H1 (cell line): Measurements from ENCODE around the gene SCN10A. TPM values are rescaled to one million over a fixed set of nuclear protein-coding genes. Genes with fewer than 3 reads are reported as not detected.

Source experiments
- CTCF ChIA-PET: fragments of 300-600 bp; sonication (Branson Sonifier 250); formaldehyde crosslinking; loops from one replicate; lab custom pipeline; 2021; ENCODE audit not compliant: partially characterized antibody; lab: Charles Lee
- POLR2A ChIA-PET: fragments of 300-600 bp; sonication (Branson Sonifier 250); formaldehyde crosslinking; loops from one replicate; lab custom pipeline; 2021; ENCODE audit warnings: inconsistent platforms; ENCODE audit not compliant: partially characterized antibody; lab: Charles Lee
- DNase-seq, 2 experiments: peaks; one replicate each; pipeline versions ENCODE4 v3.0.0 to v3.0.0-alpha.2; 2010 to 2022; ENCODE audit warnings: low spot score in 2 of 2, low read depth in 1 of 2, mixed read lengths in 1 of 2
- FAIRE-seq: peaks from 2 replicates; lab custom pipeline; 2011; peaks lifted over from hg19 to GRCh38; lab: Jason Lieb, UNC
- H2AFZ ChIP-seq: 2 replicates; pipeline ENCODE4 v1.8.1; 2012; ENCODE audit warnings: low read length, inconsistent platforms
- H2AK5ac ChIP-seq: 2 replicates; pipeline ENCODE4 v1.6.1; 2013; ENCODE audit warnings: low read depth, low read length
- H2BK120ac ChIP-seq: replicated peaks from 2 replicates; pipeline ENCODE3; 2013; ENCODE audit warnings: low read depth, low read length, inconsistent platforms
- H2BK12ac ChIP-seq: 2 replicates; pipeline ENCODE4 v1.6.1; 2013; ENCODE audit warnings: low read depth, low read length
- H2BK15ac ChIP-seq: 2 replicates; pipeline ENCODE4 v1.6.1; 2013; ENCODE audit warnings: low read length
- H2BK20ac ChIP-seq: 2 replicates; pipeline ENCODE4 v1.6.1; 2013; ENCODE audit warnings: low read length
- H2BK5ac ChIP-seq: 2 replicates; pipeline ENCODE4 v1.6.1; 2013; ENCODE audit warnings: low read depth, low read length
- H3K14ac ChIP-seq: 2 replicates; pipeline ENCODE4 v1.6.1; 2013; ENCODE audit warnings: inconsistent platforms; ENCODE audit not compliant: insufficient read length
- H3K18ac ChIP-seq: 2 replicates; pipeline ENCODE4 v1.6.1; 2013; ENCODE audit warnings: low read length; ENCODE audit errors: extremely low read depth
- H3K23ac ChIP-seq: 2 replicates; pipeline ENCODE4 v1.6.1; 2013; ENCODE audit warnings: inconsistent platforms; ENCODE audit not compliant: insufficient read length
- H3K23me2 ChIP-seq: 2 replicates; pipeline ENCODE4 v1.6.1; 2013; ENCODE audit warnings: low read depth, low read length
- H3K27ac ChIP-seq: 2 replicates; pipeline ENCODE4 v1.6.1; 2011; ENCODE audit warnings: low read depth, low read length, inconsistent platforms
- H3K27me3 ChIP-seq, 4 experiments: replicated peaks in 1 of 4; 1 replicate in 1 of 4; 2 replicates in 3 of 4; pipeline versions ENCODE4 v1.6.1 to v1.8.1; 2011 to 2013; ENCODE audit warnings: low read length in 3 of 4, mild to moderate bottlenecking in 3 of 4, inconsistent platforms in 2 of 4, mixed read lengths in 2 of 4, moderate library complexity in 1 of 4; ENCODE audit not compliant: control insufficient read depth in 3 of 4, insufficient read depth in 3 of 4; ENCODE audit errors: extremely low read depth in 1 of 4
- H3K36me3 ChIP-seq, 4 experiments: 2 replicates each; pipeline versions ENCODE4 v1.6.1 to v1.8.1; 2011 to 2013; ENCODE audit warnings: mild to moderate bottlenecking in 4 of 4, low read length in 3 of 4, moderate library complexity in 2 of 4, control low read depth in 1 of 4, inconsistent platforms in 1 of 4; ENCODE audit not compliant: insufficient read depth in 4 of 4, control insufficient read depth in 2 of 4
- H3K4ac ChIP-seq: replicated peaks from 2 replicates; pipeline ENCODE3; 2013; ENCODE audit warnings: low read length, low read depth, mixed read lengths, inconsistent platforms; ENCODE audit not compliant: insufficient read length
- H3K4me1 ChIP-seq, 4 experiments: replicated peaks in 1 of 4; 1 replicate in 1 of 4; 2 replicates in 3 of 4; pipeline versions ENCODE4 v1.6.1 to v1.8.1; 2011 to 2013; ENCODE audit warnings: low read length in 3 of 4, inconsistent platforms in 2 of 4, mixed read lengths in 1 of 4; ENCODE audit not compliant: insufficient read depth in 4 of 4, control insufficient read depth in 3 of 4
- H3K4me2 ChIP-seq, 2 experiments: 2 replicates each; pipeline versions ENCODE4 v1.6.1 to v1.8.1; 2011 to 2013; ENCODE audit warnings: low read depth in 2 of 2, low read length in 2 of 2, control low read depth in 1 of 2, inconsistent platforms in 1 of 2, mild to moderate bottlenecking in 1 of 2; ENCODE audit not compliant: insufficient read depth in 1 of 2
- H3K4me3 ChIP-seq, 4 experiments: fragments of 200-600, 300-600 bp in 1 of 4; sonication (generic), shearing (Covaris generic), sonication (Bioruptor Twin) in 1 of 4; 2 replicates each; pipeline versions ENCODE4 v1.5.1 to v1.8.1; 2011 to 2016; ENCODE audit warnings: low read length in 4 of 4, low read depth in 3 of 4, control low read depth in 2 of 4, inconsistent platforms in 2 of 4, mild to moderate bottlenecking in 2 of 4, mixed read lengths in 1 of 4, moderate library complexity in 1 of 4; ENCODE audit not compliant: insufficient read depth in 2 of 4; ENCODE audit errors: extremely low read depth in 1 of 4
- H3K56ac ChIP-seq: replicated peaks from 2 replicates; pipeline ENCODE3; 2013; ENCODE audit warnings: low read depth, mild to moderate bottlenecking, mixed read lengths, low read length, inconsistent platforms; ENCODE audit not compliant: insufficient read length
- H3K79me1 ChIP-seq: 2 replicates; pipeline ENCODE4 v1.6.1; 2013; ENCODE audit warnings: low read depth, low read length, control low read depth
- H3K79me2 ChIP-seq, 2 experiments: 2 replicates each; pipeline versions ENCODE4 v1.6.1 to v1.8.1; 2012 to 2013; ENCODE audit warnings: low read length in 2 of 2, mild to moderate bottlenecking in 2 of 2, inconsistent platforms in 1 of 2; ENCODE audit not compliant: insufficient read depth in 2 of 2, control insufficient read depth in 1 of 2
- H3K9ac ChIP-seq, 4 experiments: replicated peaks in 1 of 4; 1 replicate in 1 of 4; 2 replicates in 3 of 4; pipeline versions ENCODE4 v1.6.1 to v1.8.1; 2011 to 2013; ENCODE audit warnings: low read depth in 3 of 4, low read length in 3 of 4, control low read depth in 2 of 4, mild to moderate bottlenecking in 2 of 4, moderate library complexity in 2 of 4, inconsistent platforms in 1 of 4; ENCODE audit errors: extremely low read depth in 1 of 4
- H3K9me3 ChIP-seq, 2 experiments: 2 replicates each; pipeline versions ENCODE4 v1.6.1 to v1.8.1; 2012 to 2013; ENCODE audit warnings: mild to moderate bottlenecking in 2 of 2, moderate library complexity in 2 of 2, control low read depth in 1 of 2, inconsistent platforms in 1 of 2, low read depth in 1 of 2, low read length in 1 of 2, mixed read lengths in 1 of 2; ENCODE audit not compliant: insufficient read depth in 2 of 2
- H4K20me1 ChIP-seq, 2 experiments: replicated peaks in 1 of 2; 2 replicates each; pipeline versions ENCODE3 to v1.8.1; 2011 to 2013; ENCODE audit warnings: inconsistent platforms in 2 of 2, low read length in 2 of 2, mild to moderate bottlenecking in 1 of 2; ENCODE audit not compliant: insufficient read depth in 2 of 2, control insufficient read depth in 1 of 2
- H4K5ac ChIP-seq: 2 replicates; pipeline ENCODE4 v1.6.1; 2013; ENCODE audit warnings: low read length, low read depth, mixed read lengths, inconsistent platforms; ENCODE audit not compliant: insufficient read length
- H4K8ac ChIP-seq: 2 replicates; pipeline ENCODE4 v1.8.0; 2013; ENCODE audit warnings: mild to moderate bottlenecking, moderate library complexity, low read length, inconsistent platforms; ENCODE audit not compliant: insufficient read depth; ENCODE audit errors: extremely low read depth
- H4K91ac ChIP-seq: replicated peaks from 2 replicates; pipeline ENCODE3; 2013; ENCODE audit warnings: low read length, mixed read lengths, inconsistent platforms; ENCODE audit not compliant: insufficient read length
- BRCA1 ChIP-seq: IDR thresholded peaks from 2 replicates; pipeline ENCODE4 v1.6.1; 2012; ENCODE audit warnings: low read depth, low read length, improper control_type of control experiment
- EP300 ChIP-seq, 2 experiments: IDR thresholded peaks; 1 replicate in 1 of 2; 2 replicates in 1 of 2; pipeline ENCODE4 v1.6.1; 2011 to 2012; ENCODE audit warnings: low read depth in 2 of 2, low read length in 2 of 2, mild to moderate bottlenecking in 2 of 2, borderline replicate concordance in 1 of 2, inconsistent platforms in 1 of 2, moderate library complexity in 1 of 2
- NRF1 ChIP-seq: IDR thresholded peaks from 2 replicates; pipeline ENCODE4 v1.6.1; 2011; ENCODE audit warnings: mild to moderate bottlenecking, low read depth, low read length, improper control_type of control experiment
- POU5F1 ChIP-seq: IDR thresholded peaks from 2 replicates; pipeline ENCODE4 v1.6.1; 2011; ENCODE audit warnings: low read depth, mild to moderate bottlenecking, low read length, moderate library complexity
- WGBS, 2 experiments: shearing (Covaris generic) in 1 of 2; methylation state at CpG; one replicate each; pipeline versions ENCODE4 v1.1.6 to v1.1.7; 2013 to 2015; ENCODE audit warnings: low lambda C conversion rate in 2 of 2, mixed read lengths in 2 of 2, inconsistent platforms in 1 of 2, low coverage in 1 of 2, missing lambda C conversion rate in 1 of 2; ENCODE audit not compliant: insufficient replicate concordance in 2 of 2, insufficient coverage in 1 of 2, insufficient read length in 1 of 2; ENCODE audit errors: extremely low coverage in 1 of 2, missing lambda C conversion rate in 1 of 2; 5-methylcytosine and 5-hydroxymethylcytosine counted together
- polyA plus RNA-seq, 7 experiments: library from polyadenylated mRNA; depleted of rRNA in 3 of 7; stranded (reverse) in 5 of 7; unstranded in 2 of 7; fragments of >200 nt in 5 of 7; fragments of 200-250 nt in 2 of 7; gene quantifications; 1 replicate in 5 of 7; 2 replicates in 1 of 7; 4 replicates in 1 of 7; pipeline versions ENCODE4 v1.2.1 to v1.2.3, GENCODE V29; 2011 to 2013; ENCODE audit warnings: missing spikeins in 2 of 7, mixed read lengths in 2 of 7
- total RNA-seq: library from RNA; stranded (reverse); fragmentation: NEBNext Ultra II Directional; extraction: Animal tissue kit (Norgen Biotek cat#: 25700); gene quantifications from 2 replicates; pipeline ENCODE4 v1.2.1, GENCODE V29; 2021
- TF ChIP-seq, protein P1 (sequence below): IDR thresholded peaks from 2 replicates; pipeline ENCODE4 v1.6.1; 2011; ENCODE audit warnings: low read length, improper control_type of control experiment
- TF ChIP-seq, protein P2 (sequence below): IDR thresholded peaks from 2 replicates; pipeline ENCODE4 v1.6.1; 2011; ENCODE audit warnings: low read depth, mild to moderate bottlenecking, low read length; ENCODE audit not compliant: insufficient read depth

The SCN10A gene
- total and polyA plus RNA-seq, 2 of the 8 experiments (the other 6 are each of a cell fraction or from before 2014, with no cell fraction given): not detected

- Histone ChIP-seq H2AFZ (peak overlapping the region; percentile 46; the same call in 1 of the 2 replicates), H3K79me1 (no peaks in the 10 kb centered on the region), H3K79me2 (no peaks in the 10 kb centered on the region), H4K91ac (no peak overlapping the region), H3K4ac (no peak overlapping the region), H3K56ac (no peak overlapping the region), H3K4me2 (no peak overlapping the region; a peak in 1 of 4 replicates), H3K23me2 (no peaks in the 10 kb centered on the region), H3K9ac (no peak overlapping the region), H4K8ac (no peak overlapping the region), H2BK20ac (no peak overlapping the region), H2BK12ac (no peak overlapping the region), H3K27ac (no peak overlapping the region), H3K14ac (no peak overlapping the region), H2BK15ac (no peak overlapping the region), H3K4me3 (no peak overlapping the region), H2AK5ac (no peak overlapping the region), H3K23ac (no peak overlapping the region), H3K4me1 (peaks cover 0 to 13% (median 5%) of the 10 kb centered on the region in 4 experiments; a peak in 5 of 7 replicates), H3K18ac (no peak overlapping the region), H4K5ac (no peak overlapping the region), H3K27me3 (no peaks in the 10 kb centered on the region), H2BK5ac (no peak overlapping the region), H4K20me1 (peaks cover 0 to 1% of the 10 kb centered on the region in 2 experiments), H3K9me3 (0 out of 4 replicates have a peak, but pooled peaks cover 0 to 3% of the 10 kb centered on the region in 2 experiments), H3K36me3 (no peaks in the 10 kb centered on the region), H2BK120ac (no peak overlapping the region)
- ChIA-PET CTCF (interaction anchor here (0.6 to 14.0 kb wide), 17 partner anchors 10 to 662 kb away, joined by 3 to 506 read pairs (median 4); partner anchors contain the start of genes EXOG, SCN5A and XYLB), POLR2A (interaction anchor here (0.6 to 0.8 kb wide), 2 partner anchors 17 to 855 kb away, joined by 3 read pairs; no protein-coding TSS in a partner anchor)
- DNase-seq (peak in 1 of 2 experiments; percentile 49), FAIRE-seq (no peak)
- TF ChIP-seq EP300 (IDR thresholded peaks at IDR 0.05; ENCODE audit: borderline replicate concordance in 1 of 2, low read depth in 2 of 2, low read length in 2 of 2) (no peak), POU5F1 (no peak), BRCA1 (no peak), NRF1 (no peak)
- TF ChIP-seq, protein P1, sequence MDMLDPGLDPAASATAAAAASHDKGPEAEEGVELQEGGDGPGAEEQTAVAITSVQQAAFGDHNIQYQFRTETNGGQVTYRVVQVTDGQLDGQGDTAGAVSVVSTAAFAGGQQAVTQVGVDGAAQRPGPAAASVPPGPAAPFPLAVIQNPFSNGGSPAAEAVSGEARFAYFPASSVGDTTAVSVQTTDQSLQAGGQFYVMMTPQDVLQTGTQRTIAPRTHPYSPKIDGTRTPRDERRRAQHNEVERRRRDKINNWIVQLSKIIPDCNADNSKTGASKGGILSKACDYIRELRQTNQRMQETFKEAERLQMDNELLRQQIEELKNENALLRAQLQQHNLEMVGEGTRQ: no peak
- TF ChIP-seq, protein P2, sequence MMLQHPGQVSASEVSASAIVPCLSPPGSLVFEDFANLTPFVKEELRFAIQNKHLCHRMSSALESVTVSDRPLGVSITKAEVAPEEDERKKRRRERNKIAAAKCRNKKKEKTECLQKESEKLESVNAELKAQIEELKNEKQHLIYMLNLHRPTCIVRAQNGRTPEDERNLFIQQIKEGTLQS: no peak
- 65% methylated on average over 9 of the region's 9 CpGs; no CpG with 5 or more reads in 1 of the 2 experiments for WGBS, 2 experiments
Observed at GRCh38 chr3:38658841-38659240, 157.2 kb downstream of the SCN10A start.
